GM23248 (cell line): Measurements from ENCODE around the gene HNRNPM.

Experiments used
- EZH2 ChIP-seq: fragments of 200-600 bp; sonication (generic); IDR thresholded peaks from 2 replicates; pipeline ENCODE4 v1.6.1; 2018; ENCODE audit warnings: antibody characterized with exemption, mild to moderate bottlenecking; ENCODE audit not compliant: insufficient read depth, poor library complexity, severe bottlenecking
- EZH2phosphoT487 ChIP-seq: fragments of 200-600 bp; sonication (generic); IDR thresholded peaks from 2 replicates; pipeline ENCODE4 v1.6.1; 2018; ENCODE audit warnings: antibody characterized with exemption, moderate library complexity, mild to moderate bottlenecking, low read depth; ENCODE audit not compliant: insufficient read depth

- no peak for TF ChIP-seq EZH2
- TF ChIP-seq EZH2phosphoT487 = no peak
Observed at GRCh38 chr19:8490395-8490760, 45.6 kb downstream of the HNRNPM start.
